Breast epithelium (tissue), 4 donors: ENCODE data around the gene NFAT5. TPM values are rescaled to one million over a fixed set of nuclear protein-coding genes. Genes with fewer than 3 reads are reported as not detected.

Experiments
- DNase-seq, 2 donors: peaks; one replicate each; pipeline ENCODE4 v3.0.0-alpha.2; 2019; ENCODE audit warnings: low spot score in 2 of 2
- H3K27ac ChIP-seq, 2 donors: fragments of 200-600 bp; sonication (generic) in 1 of 2; one replicate each; pipeline ENCODE4 v1.5.1; 2016 to 2019; ENCODE audit warnings: mild to moderate bottlenecking in 1 of 2
- H3K27me3 ChIP-seq, 2 donors: fragments of 200-600 bp; sonication (generic) in 1 of 2; one replicate each; pipeline versions ENCODE4 v1.5.1 to v1.6.0; 2017 to 2019; ENCODE audit warnings: control low read depth in 1 of 2, mild to moderate bottlenecking in 1 of 2
- H3K36me3 ChIP-seq: fragments of 200-600 bp; one replicate; pipeline ENCODE4 v1.5.1; 2019
- H3K4me1 ChIP-seq, 2 donors: fragments of 200-600 bp; sonication (generic); one replicate each; pipeline ENCODE4 v1.5.1; 2016 to 2019; ENCODE audit warnings: control low read depth in 1 of 2
- H3K4me3 ChIP-seq, 3 donors: fragments of 200-600 bp; sonication (generic); 1 replicate in 2 of 3; 2 replicates in 1 of 3; pipeline ENCODE4 v1.5.1; 2016 to 2019; ENCODE audit warnings: mild to moderate bottlenecking in 3 of 3, moderate library complexity in 2 of 3
- H3K9me3 ChIP-seq, 2 donors: fragments of 200-600 bp; sonication (generic) in 1 of 2; one replicate each; pipeline ENCODE4 v1.5.1; 2016 to 2019; ENCODE audit warnings: control low read depth in 1 of 2
- POLR2A ChIP-seq: fragments of 450-650 bp; IDR thresholded peaks from one replicate; pipeline ENCODE4 v1.6.1; 2016; ENCODE audit warnings: antibody characterized with exemption, mild to moderate bottlenecking, moderate library complexity
- POLR2AphosphoS5 ChIP-seq, 3 donors: sonication (generic); formaldehyde crosslinking; IDR thresholded peaks; one replicate each; pipeline ENCODE4 v1.6.1; 2017; ENCODE audit warnings: antibody characterized with exemption in 3 of 3
- intact Hi-C: fragments of 100-400 bp; cut with DNase I; formaldehyde crosslinking; loops from one replicate; pipeline ENCODE4 v1.15.1; 2023; ENCODE audit warnings: low total_unique reads
- total RNA-seq, 3 donors: library from RNA; depleted of rRNA; stranded (reverse); fragments of >200 nt; gene quantifications; one replicate each; pipeline ENCODE4 v1.1.0, GENCODE V29; 2016
- TF ChIP-seq, protein P1 (sequence below), 3 donors: fragments of 450-650 bp; IDR thresholded peaks; one replicate each; pipeline ENCODE4 v1.5.1; 2016 to 2017; ENCODE audit warnings: antibody characterized with exemption in 3 of 3, mild to moderate bottlenecking in 3 of 3, moderate library complexity in 3 of 3

Gene NFAT5
- total RNA-seq, 3 donors from 2014 or later, result 57.3 to 88.3 (median 63.3) TPM

DNA sequence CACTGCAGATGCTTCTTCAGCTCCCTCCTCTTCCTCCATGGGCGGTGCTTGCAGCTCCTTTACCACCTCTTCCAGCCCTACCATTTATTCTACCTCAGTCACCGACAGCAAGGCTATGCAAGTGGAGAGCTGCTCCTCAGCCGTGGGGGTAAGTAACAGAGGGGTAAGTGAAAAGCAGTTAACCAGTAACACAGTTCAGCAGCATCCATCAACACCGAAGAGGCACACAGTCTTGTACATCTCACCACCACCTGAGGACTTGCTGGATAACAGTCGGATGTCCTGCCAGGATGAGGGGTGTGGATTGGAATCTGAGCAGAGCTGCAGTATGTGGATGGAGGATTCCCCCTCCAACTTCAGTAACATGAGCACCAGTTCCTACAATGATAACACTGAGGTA lies 81.3 kb downstream of the NFAT5 start:
- H3K27ac ChIP-seq, result no peak overlapping the region
- H3K4me1 ChIP-seq, result no peaks in the 10 kb centered on the region
- TF ChIP-seq POLR2A (no peak), POLR2AphosphoS5 (IDR thresholded peaks at IDR 0.05) (no peak)
- TF ChIP-seq, protein P1, sequence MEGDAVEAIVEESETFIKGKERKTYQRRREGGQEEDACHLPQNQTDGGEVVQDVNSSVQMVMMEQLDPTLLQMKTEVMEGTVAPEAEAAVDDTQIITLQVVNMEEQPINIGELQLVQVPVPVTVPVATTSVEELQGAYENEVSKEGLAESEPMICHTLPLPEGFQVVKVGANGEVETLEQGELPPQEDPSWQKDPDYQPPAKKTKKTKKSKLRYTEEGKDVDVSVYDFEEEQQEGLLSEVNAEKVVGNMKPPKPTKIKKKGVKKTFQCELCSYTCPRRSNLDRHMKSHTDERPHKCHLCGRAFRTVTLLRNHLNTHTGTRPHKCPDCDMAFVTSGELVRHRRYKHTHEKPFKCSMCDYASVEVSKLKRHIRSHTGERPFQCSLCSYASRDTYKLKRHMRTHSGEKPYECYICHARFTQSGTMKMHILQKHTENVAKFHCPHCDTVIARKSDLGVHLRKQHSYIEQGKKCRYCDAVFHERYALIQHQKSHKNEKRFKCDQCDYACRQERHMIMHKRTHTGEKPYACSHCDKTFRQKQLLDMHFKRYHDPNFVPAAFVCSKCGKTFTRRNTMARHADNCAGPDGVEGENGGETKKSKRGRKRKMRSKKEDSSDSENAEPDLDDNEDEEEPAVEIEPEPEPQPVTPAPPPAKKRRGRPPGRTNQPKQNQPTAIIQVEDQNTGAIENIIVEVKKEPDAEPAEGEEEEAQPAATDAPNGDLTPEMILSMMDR (IDR thresholded peaks at IDR 0.05), result no peak
- intact Hi-C loops, result no loop called here
- H3K36me3 ChIP-seq, result no peaks in the 10 kb centered on the region
- no peak overlapping the region for H3K4me3 ChIP-seq
- H3K27me3 ChIP-seq, result no peaks in the 10 kb centered on the region
- no peaks in the 10 kb centered on the region for H3K9me3 ChIP-seq
- no peak for DNase-seq

DNA sequence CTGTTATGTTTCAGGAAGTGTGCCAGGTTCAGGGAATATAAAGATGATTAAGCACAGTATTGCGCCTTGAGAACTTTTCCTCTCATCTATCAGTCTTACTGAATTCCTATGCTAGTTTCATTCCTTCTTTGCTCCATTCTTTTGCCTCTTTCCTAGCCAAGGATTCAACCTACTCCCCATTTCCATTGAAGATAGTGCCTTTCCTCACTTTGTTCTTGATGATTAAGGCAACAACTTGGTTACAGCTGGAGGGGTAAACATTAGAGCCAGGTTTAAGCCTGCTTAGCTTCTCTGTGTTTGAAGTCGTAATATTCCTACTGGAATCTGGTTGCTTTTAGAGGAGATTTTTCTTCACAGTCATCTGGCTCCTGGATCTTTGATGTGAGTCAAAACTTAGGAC lies 85.5 kb downstream of the NFAT5 start:
- TF ChIP-seq, protein P1 (IDR thresholded peaks at IDR 0.05), result no peak
- TF ChIP-seq POLR2AphosphoS5 (IDR thresholded peaks at IDR 0.05), result no peak
- no peak for TF ChIP-seq POLR2A
- H3K27me3 ChIP-seq, result no peaks in the 10 kb centered on the region
- H3K27ac ChIP-seq, result no peak overlapping the region
- DNase-seq, result no peak
- H3K9me3 ChIP-seq, result no peaks in the 10 kb centered on the region
- intact Hi-C loops, result no loop called here
- no peaks in the 10 kb centered on the region for H3K4me1 ChIP-seq
- no peak overlapping the region for H3K4me3 ChIP-seq
- no peaks in the 10 kb centered on the region for H3K36me3 ChIP-seq

DNA sequence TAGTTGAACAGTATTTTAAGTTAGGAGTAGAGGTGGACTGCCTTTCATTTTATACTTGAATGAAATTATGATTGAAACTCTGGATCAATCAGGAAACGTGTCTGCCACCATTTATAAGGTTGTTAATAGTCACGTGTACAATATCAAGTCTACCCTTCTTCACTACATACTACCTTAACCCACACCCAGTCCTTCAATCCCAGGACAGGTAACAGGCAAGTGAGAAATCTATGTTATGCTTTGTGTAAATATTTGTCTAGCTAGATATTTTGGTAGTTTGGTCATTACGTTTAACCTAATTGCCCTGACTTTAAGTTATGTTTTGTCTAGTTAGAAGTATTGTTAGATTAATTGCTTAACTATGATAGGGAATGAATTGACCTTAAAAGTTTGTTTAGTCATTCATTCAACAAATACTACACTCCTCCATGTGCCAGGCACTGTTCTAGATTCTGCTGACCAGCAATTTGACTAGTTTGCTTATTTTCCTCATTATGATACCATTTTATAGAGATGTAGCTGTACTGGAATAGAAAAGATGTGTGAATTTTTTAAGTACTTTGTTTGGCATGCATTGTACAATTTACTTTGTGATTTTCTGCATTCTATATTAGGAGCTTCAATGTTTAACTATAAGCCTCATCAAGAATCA lies 88.6 kb downstream of the NFAT5 start:
- H3K4me3 ChIP-seq, result no peak overlapping the region
- no peak for DNase-seq
- TF ChIP-seq, protein P1 (IDR thresholded peaks at IDR 0.05), result no peak
- TF ChIP-seq POLR2A (no peak), POLR2AphosphoS5 (IDR thresholded peaks at IDR 0.05) (no peak)
- no peak overlapping the region for H3K27ac ChIP-seq
- no peaks in the 10 kb centered on the region for H3K36me3 ChIP-seq
- intact Hi-C loops, result no loop called here
- H3K9me3 ChIP-seq, result no peaks in the 10 kb centered on the region
- no peaks in the 10 kb centered on the region for H3K4me1 ChIP-seq
- H3K27me3 ChIP-seq, result no peaks in the 10 kb centered on the region

DNA sequence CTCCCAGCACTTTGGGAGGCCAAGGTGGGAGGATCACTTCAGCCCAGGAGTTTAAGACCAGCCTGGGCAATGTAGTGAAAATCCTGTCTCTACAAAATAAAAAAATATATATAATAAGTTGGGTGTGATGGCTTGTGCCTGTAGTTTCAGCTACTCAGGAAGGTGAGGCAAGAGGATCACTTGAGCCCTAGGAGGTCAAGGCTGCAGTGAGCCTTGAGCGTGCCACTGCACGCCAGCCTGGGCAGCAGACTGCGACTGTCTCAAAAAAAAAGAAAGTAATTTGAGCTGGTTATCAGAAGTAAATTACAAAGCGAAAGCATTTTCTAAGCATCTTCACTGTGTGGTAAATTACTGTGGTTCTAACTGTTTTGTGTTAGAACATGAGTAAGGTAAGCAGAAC lies 94.4 kb downstream of the NFAT5 start:
- DNase-seq, result no peak
- intact Hi-C loops, result no loop called here

DNA sequence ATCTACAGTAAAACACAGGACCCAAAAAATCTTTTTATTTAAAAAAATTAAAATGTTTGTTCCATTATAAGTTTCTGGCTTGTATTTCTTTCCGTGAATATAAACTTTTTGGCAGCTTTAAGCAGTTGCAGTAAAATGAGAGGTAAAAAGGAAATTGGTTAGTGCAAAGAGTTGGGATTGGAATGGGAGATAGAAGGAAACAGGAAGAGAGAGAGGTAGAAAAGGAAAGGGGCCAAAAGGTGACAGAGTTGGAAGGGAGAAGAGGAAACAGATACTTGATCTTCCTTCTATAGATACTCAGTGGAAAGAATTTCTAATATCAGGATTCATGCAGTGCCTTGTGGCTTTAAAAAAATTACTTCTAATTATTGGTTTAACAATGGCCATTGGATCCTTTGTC lies 97.1 kb downstream of the NFAT5 start:
- Histone ChIP-seq H3K9me3 (no peaks in the 10 kb centered on the region), H3K36me3 (no peaks in the 10 kb centered on the region), H3K27me3 (no peaks in the 10 kb centered on the region), H3K27ac (no peak overlapping the region), H3K4me1 (no peaks in the 10 kb centered on the region), H3K4me3 (no peak overlapping the region)
- intact Hi-C loops, result no loop called here
- TF ChIP-seq, protein P1 (IDR thresholded peaks at IDR 0.05), result no peak
- TF ChIP-seq POLR2A, result no peak
- TF ChIP-seq POLR2AphosphoS5 (IDR thresholded peaks at IDR 0.05), result no peak
- no peak for DNase-seq

More for the DNA sequence above, 94.4 kb downstream of the NFAT5 start:
- no peaks in the 10 kb centered on the region for H3K36me3 ChIP-seq
- no peak for TF ChIP-seq POLR2AphosphoS5 (IDR thresholded peaks at IDR 0.05)
- TF ChIP-seq POLR2A, result no peak
- TF ChIP-seq, protein P1 (IDR thresholded peaks at IDR 0.05), result no peak
- no peaks in the 10 kb centered on the region for H3K9me3 ChIP-seq
- H3K27ac ChIP-seq, result no peak overlapping the region
- no peaks in the 10 kb centered on the region for H3K4me1 ChIP-seq
- no peak overlapping the region for H3K4me3 ChIP-seq
- H3K27me3 ChIP-seq, result no peaks in the 10 kb centered on the region
